VCaP (cell line): Measurements from ENCODE around the gene BPGM.
A peak's percentile ranks its signal among the peaks of the same experiment; 100 is the strongest.

Experiments used
- H3K27ac ChIP-seq: fragments of 450-650 bp; 2 replicates; pipeline ENCODE4 v1.5.1; 2017
- TF ChIP-seq, protein P1 (sequence below): fragments of 450-650 bp; conservative IDR thresholded peaks from 2 replicates; pipeline ENCODE4 v1.5.1; 2017; ENCODE audit warnings: mild to moderate bottlenecking, moderate library complexity

The BPGM gene

DNA sequence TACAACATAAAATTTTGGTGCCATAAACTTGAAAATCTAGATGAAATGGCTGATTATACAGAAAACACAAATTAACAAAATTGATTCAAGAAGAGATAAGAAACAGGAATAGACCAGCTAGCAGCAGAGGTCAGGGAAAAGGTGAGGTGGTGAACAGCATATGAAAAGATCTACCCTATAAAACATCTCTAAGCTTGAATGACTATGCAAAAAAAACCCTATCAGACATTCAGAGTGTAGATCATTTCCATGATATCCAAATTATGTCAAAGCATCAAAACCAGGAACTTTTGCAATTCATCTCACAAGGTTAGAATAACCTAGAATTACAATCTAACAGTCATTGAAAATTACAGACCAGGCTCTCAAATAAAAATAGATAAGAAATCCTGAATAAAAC lies 14.6 kb upstream of the BPGM start:
- no peak overlapping the region for H3K27ac ChIP-seq
- TF ChIP-seq, protein P1, sequence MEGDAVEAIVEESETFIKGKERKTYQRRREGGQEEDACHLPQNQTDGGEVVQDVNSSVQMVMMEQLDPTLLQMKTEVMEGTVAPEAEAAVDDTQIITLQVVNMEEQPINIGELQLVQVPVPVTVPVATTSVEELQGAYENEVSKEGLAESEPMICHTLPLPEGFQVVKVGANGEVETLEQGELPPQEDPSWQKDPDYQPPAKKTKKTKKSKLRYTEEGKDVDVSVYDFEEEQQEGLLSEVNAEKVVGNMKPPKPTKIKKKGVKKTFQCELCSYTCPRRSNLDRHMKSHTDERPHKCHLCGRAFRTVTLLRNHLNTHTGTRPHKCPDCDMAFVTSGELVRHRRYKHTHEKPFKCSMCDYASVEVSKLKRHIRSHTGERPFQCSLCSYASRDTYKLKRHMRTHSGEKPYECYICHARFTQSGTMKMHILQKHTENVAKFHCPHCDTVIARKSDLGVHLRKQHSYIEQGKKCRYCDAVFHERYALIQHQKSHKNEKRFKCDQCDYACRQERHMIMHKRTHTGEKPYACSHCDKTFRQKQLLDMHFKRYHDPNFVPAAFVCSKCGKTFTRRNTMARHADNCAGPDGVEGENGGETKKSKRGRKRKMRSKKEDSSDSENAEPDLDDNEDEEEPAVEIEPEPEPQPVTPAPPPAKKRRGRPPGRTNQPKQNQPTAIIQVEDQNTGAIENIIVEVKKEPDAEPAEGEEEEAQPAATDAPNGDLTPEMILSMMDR, result no peak

DNA sequence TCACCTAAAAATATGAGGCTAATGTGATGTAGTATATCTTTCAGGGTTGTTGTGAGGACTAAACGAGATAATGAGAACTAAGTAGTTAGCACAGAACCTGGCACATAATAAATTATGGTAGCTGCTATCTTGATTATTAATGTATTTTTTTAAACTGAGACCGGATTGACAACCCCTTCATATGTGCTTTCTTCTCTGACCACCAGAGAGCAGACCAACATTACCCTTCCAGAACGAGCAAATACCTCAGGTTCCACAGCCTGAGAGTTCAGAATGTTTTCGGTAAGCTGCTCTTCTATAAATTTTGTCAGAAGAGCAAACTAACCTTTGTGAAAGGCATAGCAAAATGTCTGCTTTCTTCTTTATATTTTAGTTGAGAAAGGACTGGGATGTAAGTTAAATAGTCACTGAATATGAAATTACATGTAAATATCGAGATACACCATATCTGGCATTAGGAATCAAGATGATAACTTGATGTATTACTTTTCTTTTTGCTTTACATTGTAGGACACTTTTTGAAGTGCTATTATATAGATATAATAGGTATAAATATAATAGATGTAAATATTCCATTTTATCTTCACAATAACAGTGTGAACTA lies 13.6 kb upstream of the BPGM start:
- TF ChIP-seq, protein P1, result peak; percentile 91
- no peak overlapping the region for H3K27ac ChIP-seq

DNA sequence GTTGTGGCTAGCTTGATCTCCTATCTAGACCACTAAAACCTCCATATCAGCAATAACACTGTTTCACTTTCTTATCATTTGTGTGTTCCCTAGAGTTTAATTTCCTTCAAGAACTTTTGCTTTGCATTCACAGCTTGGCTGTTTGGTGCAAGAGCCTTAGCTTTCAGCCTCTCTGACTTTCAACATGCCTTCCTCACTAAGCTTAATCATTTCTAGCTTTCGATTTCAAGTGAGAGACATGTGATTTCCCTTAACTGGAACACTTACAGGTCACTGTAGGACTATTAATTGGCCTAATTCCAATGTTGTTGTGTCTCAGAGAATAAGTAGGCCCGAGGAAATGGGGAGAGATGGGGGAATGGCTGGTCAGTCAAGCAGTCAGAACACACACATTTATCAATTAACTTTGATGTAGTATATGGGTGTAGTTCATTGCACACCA lies 10.6 kb upstream of the BPGM start:
- TF ChIP-seq, protein P1, result no peak
- H3K27ac ChIP-seq, result no peak overlapping the region

DNA sequence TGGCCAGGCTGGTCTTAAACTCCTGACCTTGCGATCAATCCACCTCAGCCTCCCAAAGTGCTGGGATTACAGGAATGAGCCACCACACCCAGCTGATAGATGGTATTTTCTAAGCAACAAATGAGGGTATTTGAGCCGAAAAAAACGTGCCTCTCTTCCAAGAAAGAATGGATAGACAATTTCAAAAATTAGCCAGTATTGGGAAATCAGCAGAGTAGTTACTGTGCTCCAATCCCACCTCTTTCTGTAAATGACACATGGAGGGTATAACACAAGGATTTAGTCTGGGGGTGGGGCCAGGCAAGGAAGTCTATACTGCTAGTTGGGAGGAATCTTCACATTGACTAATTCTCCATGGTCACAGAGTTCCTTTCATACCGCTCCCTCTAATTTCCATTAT lies 9.2 kb upstream of the BPGM start:
- TF ChIP-seq, protein P1, result no peak
- no peak overlapping the region for H3K27ac ChIP-seq

DNA sequence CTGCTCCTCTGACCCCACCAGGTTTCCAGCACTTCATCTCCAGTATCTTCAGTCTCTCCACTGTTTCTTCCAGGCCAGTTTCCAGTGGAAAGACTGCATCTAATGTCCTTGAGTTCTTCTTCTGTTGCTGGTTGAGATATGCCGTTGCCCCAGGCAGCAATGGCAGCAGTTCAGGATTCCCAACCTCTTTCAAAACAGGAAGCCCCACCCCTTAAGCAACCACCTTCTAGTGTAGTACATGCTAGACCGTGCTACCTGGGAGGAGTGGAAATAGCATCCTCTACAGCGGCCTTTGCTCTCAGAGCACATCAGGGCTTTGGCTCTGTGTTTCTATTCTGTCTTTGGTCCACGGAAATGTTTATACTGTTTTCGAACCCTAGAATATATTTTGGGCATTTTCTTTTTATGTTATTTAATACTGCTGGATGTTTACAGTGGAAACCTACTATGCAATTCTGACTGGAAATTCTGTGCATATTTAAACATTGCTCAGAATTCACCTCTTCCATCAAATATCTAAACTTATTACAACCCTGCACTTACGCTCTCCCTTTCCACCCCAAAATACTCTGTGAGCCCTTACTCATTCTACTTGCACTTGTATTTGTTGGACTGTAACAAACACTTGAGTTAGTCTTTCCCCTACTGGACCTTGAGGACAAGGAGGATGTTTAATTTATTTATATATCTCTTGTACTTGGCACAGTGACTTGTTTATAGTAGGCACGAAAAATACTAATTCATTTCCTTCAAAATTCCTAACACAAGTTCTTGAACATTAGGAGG lies 8.5 kb upstream of the BPGM start:
- H3K27ac ChIP-seq, result no peak overlapping the region
- TF ChIP-seq, protein P1, result no peak

DNA sequence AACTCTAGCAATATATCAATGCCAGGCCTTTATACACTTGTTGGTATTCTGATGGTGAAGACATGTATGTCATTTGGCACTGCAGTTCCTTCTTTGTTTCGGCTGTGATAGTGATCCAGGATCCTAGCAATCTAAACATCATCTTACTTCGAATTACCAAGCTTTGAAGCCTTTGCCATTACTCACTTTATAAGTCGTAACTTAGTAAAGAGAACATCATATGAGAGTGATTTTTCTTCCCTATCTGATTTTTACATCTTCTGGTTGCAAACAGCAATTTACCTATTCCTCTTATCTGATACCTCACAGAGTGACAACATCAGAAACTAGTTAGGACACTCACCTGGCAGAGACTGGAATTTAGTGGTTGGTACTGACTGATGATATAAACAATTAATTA lies 7.6 kb upstream of the BPGM start:
- TF ChIP-seq, protein P1, result no peak
- no peak overlapping the region for H3K27ac ChIP-seq

DNA sequence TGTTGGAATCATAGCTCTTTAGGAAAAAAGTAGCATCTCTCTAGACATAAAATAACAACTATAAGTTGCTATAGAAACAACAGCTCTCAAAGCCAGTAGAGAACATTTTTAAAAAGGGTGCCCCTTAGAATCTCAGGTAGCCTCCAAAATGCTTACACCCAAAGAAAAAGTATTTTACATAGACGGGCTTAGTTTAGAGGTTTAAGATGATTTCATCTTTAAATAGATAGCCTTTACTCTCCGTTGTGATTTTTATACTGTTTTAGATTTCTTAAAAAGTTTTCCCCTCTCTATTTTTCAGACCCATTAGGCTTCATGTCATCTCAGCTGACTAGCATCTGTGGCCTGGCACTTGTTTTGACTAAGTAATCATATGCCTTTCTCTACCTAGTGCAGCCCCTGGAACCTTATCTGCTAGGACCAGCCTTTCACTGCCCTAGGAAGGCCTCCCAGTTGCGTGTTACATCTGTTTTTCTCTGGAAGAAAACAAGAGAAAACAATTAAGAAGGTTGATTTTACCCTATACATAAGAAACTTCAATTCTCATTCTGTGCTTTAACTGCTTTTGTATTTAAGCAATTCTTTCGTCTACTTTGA lies 6.9 kb upstream of the BPGM start:
- no peak overlapping the region for H3K27ac ChIP-seq
- TF ChIP-seq, protein P1, result no peak
